MCF 10A (cell line): ENCODE data around the gene P2RX3. TPM values are rescaled to one million over a fixed set of nuclear protein-coding genes. Genes with fewer than 3 reads are reported as not detected.

Experiments
- BruUV-seq: library from RNA; stranded (reverse); fragments of 400-500 nt; replicated peaks from 2 replicates; lab custom pipeline; 2021; lab: Mats Ljungman, UMichigan
- CTCF ChIA-PET: fragments of 300-600 bp; sonication (Branson Sonifier 250); formaldehyde crosslinking; extraction: SDS; loops from one replicate; lab custom pipeline; 2021; ENCODE audit warnings: antibody characterized with exemption, inconsistent platforms; lab: Yijun Ruan, JAX
- POLR2A ChIA-PET: fragments of 300-600, 350-650 bp; sonication (Branson Sonifier 250); formaldehyde crosslinking; extraction: SDS; loops from one replicate; lab custom pipeline; 2020; ENCODE audit warnings: antibody characterized with exemption, inconsistent platforms; lab: Yijun Ruan, JAX
- DNase-seq: peaks from one replicate; pipeline ENCODE4 v3.0.0-alpha.2; 2018; ENCODE audit not compliant: unreplicated experiment
- H3K27ac Mint-ChIP-seq: one replicate; pipeline ENCODE4 v1.8.0; 2022; ENCODE audit warnings: mild to moderate bottlenecking, low read depth, mixed read lengths; ENCODE audit not compliant: unreplicated experiment
- H3K27me3 Mint-ChIP-seq: one replicate; pipeline ENCODE4 v1.8.0; 2022; ENCODE audit warnings: mixed read lengths; ENCODE audit not compliant: insufficient read depth, unreplicated experiment
- H3K36me3 Mint-ChIP-seq: one replicate; pipeline ENCODE4 v1.8.0; 2022; ENCODE audit warnings: mild to moderate bottlenecking, moderate library complexity, mixed read lengths; ENCODE audit not compliant: insufficient read depth, unreplicated experiment
- H3K4me1 Mint-ChIP-seq: one replicate; pipeline ENCODE4 v1.8.0; 2022; ENCODE audit warnings: mixed read lengths; ENCODE audit not compliant: insufficient read depth, unreplicated experiment
- H3K4me3 Mint-ChIP-seq: one replicate; pipeline ENCODE4 v1.8.0; 2022; ENCODE audit warnings: mild to moderate bottlenecking, moderate library complexity, mixed read lengths; ENCODE audit not compliant: unreplicated experiment
- H3K9me3 Mint-ChIP-seq: one replicate; pipeline ENCODE4 v1.8.0; 2022; ENCODE audit warnings: mixed read lengths; ENCODE audit not compliant: unreplicated experiment
- intact Hi-C: fragments of 100-400 bp; cut with micrococcal nuclease; formaldehyde crosslinking; loops from 2 replicates; pipeline ENCODE4 v1.14.1; 2022
- total RNA-seq: library from RNA; stranded (reverse); gene quantifications from 2 replicates; pipeline ENCODE4 v1.2.3, GENCODE V29; 2022
- TF ChIP-seq, protein P1 (sequence below): fragments of 200-600 bp; IDR thresholded peaks from one replicate; pipeline ENCODE4 v1.8.0; 2022; ENCODE audit warnings: antibody characterized with exemption, mild to moderate bottlenecking; ENCODE audit not compliant: unreplicated experiment

Gene P2RX3
- total RNA-seq, 1 experiment from 2014 or later, result not detected

DNA sequence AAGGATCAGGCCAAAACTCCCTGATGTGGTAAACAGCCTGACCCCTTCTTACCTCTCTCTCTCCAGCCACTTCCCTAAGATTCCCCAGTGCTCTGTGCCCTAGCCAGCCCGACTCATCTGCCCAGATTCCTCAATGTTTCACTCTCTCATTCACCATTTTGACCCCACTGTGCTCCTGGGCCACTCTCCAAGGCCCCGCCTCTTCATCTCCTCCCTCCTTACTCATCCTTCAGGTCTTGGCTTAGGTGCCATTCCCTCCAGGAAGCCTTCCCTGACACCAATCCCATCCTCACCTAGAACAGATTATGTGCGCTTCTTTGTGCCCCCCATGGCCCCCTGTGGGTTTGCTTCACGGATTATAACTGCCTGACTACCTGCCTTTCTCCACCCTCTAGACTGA lies 75.5 kb downstream of the P2RX3 start:
- no peak for DNase-seq
- H3K4me1 Mint-ChIP-seq, result peaks cover 17% of the 10 kb centered on the region
- BruUV-seq, result no TSS peak
- ChIA-PET POLR2A (no interaction called here), CTCF (no interaction called here)
- H3K27me3 Mint-ChIP-seq, result no peaks in the 10 kb centered on the region
- TF ChIP-seq, protein P1, sequence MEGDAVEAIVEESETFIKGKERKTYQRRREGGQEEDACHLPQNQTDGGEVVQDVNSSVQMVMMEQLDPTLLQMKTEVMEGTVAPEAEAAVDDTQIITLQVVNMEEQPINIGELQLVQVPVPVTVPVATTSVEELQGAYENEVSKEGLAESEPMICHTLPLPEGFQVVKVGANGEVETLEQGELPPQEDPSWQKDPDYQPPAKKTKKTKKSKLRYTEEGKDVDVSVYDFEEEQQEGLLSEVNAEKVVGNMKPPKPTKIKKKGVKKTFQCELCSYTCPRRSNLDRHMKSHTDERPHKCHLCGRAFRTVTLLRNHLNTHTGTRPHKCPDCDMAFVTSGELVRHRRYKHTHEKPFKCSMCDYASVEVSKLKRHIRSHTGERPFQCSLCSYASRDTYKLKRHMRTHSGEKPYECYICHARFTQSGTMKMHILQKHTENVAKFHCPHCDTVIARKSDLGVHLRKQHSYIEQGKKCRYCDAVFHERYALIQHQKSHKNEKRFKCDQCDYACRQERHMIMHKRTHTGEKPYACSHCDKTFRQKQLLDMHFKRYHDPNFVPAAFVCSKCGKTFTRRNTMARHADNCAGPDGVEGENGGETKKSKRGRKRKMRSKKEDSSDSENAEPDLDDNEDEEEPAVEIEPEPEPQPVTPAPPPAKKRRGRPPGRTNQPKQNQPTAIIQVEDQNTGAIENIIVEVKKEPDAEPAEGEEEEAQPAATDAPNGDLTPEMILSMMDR, result no peak
- H3K36me3 Mint-ChIP-seq, result peaks cover 90% of the 10 kb centered on the region
- no peak overlapping the region for H3K4me3 Mint-ChIP-seq
- H3K9me3 Mint-ChIP-seq, result no peaks in the 10 kb centered on the region
- intact Hi-C loops, result no loop called here
- H3K27ac Mint-ChIP-seq, result peak overlapping the region; percentile 13

DNA sequence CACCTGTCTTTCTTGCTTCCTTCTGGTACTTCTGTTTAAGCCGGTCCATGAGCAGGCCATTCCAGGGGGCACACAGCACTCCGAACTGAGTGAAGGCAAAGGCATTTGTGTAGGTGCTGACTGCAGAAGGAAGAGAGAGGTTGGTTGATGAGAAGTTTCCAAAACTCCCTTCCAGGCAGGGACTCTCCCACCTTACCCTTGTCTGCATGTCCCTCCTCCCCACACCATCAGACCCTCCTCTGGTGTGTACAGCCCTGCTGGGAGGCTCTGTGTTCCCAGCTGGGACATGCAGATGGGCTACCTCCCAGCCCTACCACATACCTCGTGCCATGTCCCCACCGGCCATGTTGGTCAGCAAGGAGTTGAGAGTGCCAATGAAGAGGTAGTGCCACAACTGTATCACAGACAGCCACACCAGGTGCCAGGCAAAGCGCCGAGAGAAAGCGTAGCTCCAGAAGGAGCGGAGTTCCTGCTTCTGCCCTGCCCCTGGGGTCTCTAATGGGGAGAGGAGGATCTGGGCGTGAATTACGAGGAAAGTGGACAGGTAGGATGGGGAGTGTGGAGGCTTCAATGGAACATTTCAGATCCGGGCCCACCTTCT lies 76.6 kb downstream of the P2RX3 start:
- no peak overlapping the region for H3K4me3 Mint-ChIP-seq
- BruUV-seq, result no TSS peak
- DNase-seq, result no peak
- peaks cover 17% of the 10 kb centered on the region for H3K4me1 Mint-ChIP-seq
- ChIA-PET CTCF (no interaction called here), POLR2A (no interaction called here)
- H3K27ac Mint-ChIP-seq, result no peak overlapping the region
- TF ChIP-seq, protein P1, result no peak
- no peaks in the 10 kb centered on the region for H3K9me3 Mint-ChIP-seq
- intact Hi-C loops, result no loop called here
- peaks cover 89% of the 10 kb centered on the region for H3K36me3 Mint-ChIP-seq
- H3K27me3 Mint-ChIP-seq, result no peaks in the 10 kb centered on the region

GRCh38 chr11:57416436-57416835 lies 78.3 kb downstream of the P2RX3 start:
- H3K4me1 Mint-ChIP-seq, result peaks cover 11% of the 10 kb centered on the region
- POLR2A ChIA-PET, result interaction anchor here (1.2 kb wide), 1 partner anchor 15 kb away, joined by 4 read pairs; no protein-coding TSS in a partner anchor
- H3K4me3 Mint-ChIP-seq, result no peak overlapping the region
- TF ChIP-seq, protein P1, result no peak
- DNase-seq, result no peak
- H3K36me3 Mint-ChIP-seq, result peaks cover 76% of the 10 kb centered on the region
- no TSS peak for BruUV-seq
- no peaks in the 10 kb centered on the region for H3K9me3 Mint-ChIP-seq
- no peaks in the 10 kb centered on the region for H3K27me3 Mint-ChIP-seq
- intact Hi-C loops, result no loop called here
- CTCF ChIA-PET, result interaction anchor here (1.0 to 1.8 kb wide), 2 partner anchors 11 to 111 kb away, joined by 6 to 7 read pairs; no protein-coding TSS in a partner anchor
- H3K27ac Mint-ChIP-seq, result peak overlapping the region; percentile 76

- no TSS peak for BruUV-seq
- TF ChIP-seq, protein P1, result no peak
- H3K9me3 Mint-ChIP-seq, result no peaks in the 10 kb centered on the region
These were observed 78.9 kb downstream of the P2RX3 start for GRCh38 chr11:57417056-57417455.

More at GRCh38 chr11:57417056-57417455, 78.9 kb downstream of the P2RX3 start:
- Mint-ChIP-seq H3K4me1 (peaks cover 11% of the 10 kb centered on the region), H3K27ac (no peak overlapping the region), H3K27me3 (no peaks in the 10 kb centered on the region), H3K36me3 (peaks cover 76% of the 10 kb centered on the region), H3K4me3 (no peak overlapping the region)
- no peak for DNase-seq
- ChIA-PET POLR2A (no interaction called here), CTCF (interaction anchor here (0.6 to 1.8 kb wide), 5 partner anchors 41 to 270 kb away, joined by 3 to 7 read pairs (median 4); no protein-coding TSS in a partner anchor)
- intact Hi-C loops, result no loop called here
